Bronchial epithelial cell (primary cell): ENCODE results near the gene CD300LB. TPM values are rescaled to one million over a fixed set of nuclear protein-coding genes. Genes with fewer than 3 reads are reported as not detected.
A peak's percentile ranks its signal among the peaks of the same experiment; 100 is the strongest.

ENCODE experiments used
- DNase-seq: peaks from one replicate; pipeline ENCODE4 v3.0.0-alpha.2; 2010; ENCODE audit warnings: low read depth
- FAIRE-seq: peaks from 2 replicates; lab custom pipeline; 2011; peaks lifted over from hg19 to GRCh38; lab: Jason Lieb, UNC
- H3K27me3 ChIP-seq: 2 replicates; pipeline ENCODE4 v1.5.1; 2011; ENCODE audit warnings: low read length; ENCODE audit not compliant: control insufficient read depth, insufficient read depth
- H3K36me3 ChIP-seq: 2 replicates; pipeline ENCODE4 v1.5.1; 2011; ENCODE audit warnings: low read length; ENCODE audit not compliant: control insufficient read depth, insufficient read depth
- H3K4me3 ChIP-seq: 2 replicates; pipeline ENCODE4 v1.5.1; 2011; ENCODE audit warnings: mild to moderate bottlenecking, low read depth, low read length, control low read depth
- CTCF ChIP-seq: IDR thresholded peaks from 2 replicates; pipeline ENCODE4 v1.5.1; 2011; ENCODE audit warnings: mild to moderate bottlenecking, moderate library complexity, low read length, control low read depth, inconsistent platforms; ENCODE audit not compliant: insufficient read depth, severe bottlenecking
- total RNA-seq: library from RNA; depleted of rRNA; stranded (reverse); fragments of >200 nt; gene quantifications from 2 replicates; pipeline ENCODE4 v1.2.1, GENCODE V29; 2014

Gene CD300LB
- total RNA-seq, 1 donor from 2014 or later = not detected

GRCh38 chr17:74571621-74572270 lies 40.5 kb upstream of the CD300LB start:
- DNase-seq (no peak), FAIRE-seq (no peak)
- H3K4me3 ChIP-seq = no peak overlapping the region
- H3K36me3 ChIP-seq = no peaks in the 10 kb centered on the region
- H3K27me3 ChIP-seq = no peaks in the 10 kb centered on the region
- TF ChIP-seq CTCF = no peak

- DNase-seq (peak; percentile 98), FAIRE-seq (no peak)
- H3K36me3 ChIP-seq = no peaks in the 10 kb centered on the region
- TF ChIP-seq CTCF = no peak
- no peak overlapping the region for H3K4me3 ChIP-seq
- H3K27me3 ChIP-seq = no peaks in the 10 kb centered on the region
These were observed 38.0 kb upstream of the CD300LB start for GRCh38 chr17:74569020-74570003.

- no peaks in the 10 kb centered on the region for H3K36me3 ChIP-seq
- TF ChIP-seq CTCF = no peak
- no peak overlapping the region for H3K4me3 ChIP-seq
- no peak for FAIRE-seq
- DNase-seq = no peak
- H3K27me3 ChIP-seq = no peaks in the 10 kb centered on the region
These were observed 37.0 kb upstream of the CD300LB start for GRCh38 chr17:74568106-74568873.

- no peak for FAIRE-seq
These were observed 36.1 kb upstream of the CD300LB start, which contains the start of gene CD300H for GRCh38 chr17:74567397-74567796. CD300H (minus strand) TSS chr17:74567509.

More at GRCh38 chr17:74567397-74567796, 36.1 kb upstream of the CD300LB start, which contains the start of gene CD300H:
- no peak for TF ChIP-seq CTCF
- H3K36me3 ChIP-seq = no peaks in the 10 kb centered on the region
- no peak for DNase-seq
- H3K4me3 ChIP-seq = no peak within 1 kb of the TSS
- H3K27me3 ChIP-seq = no peaks in the 10 kb centered on the region
